Measurements from ENCODE around the gene FNBP1. TPM values are rescaled to one million over a fixed set of nuclear protein-coding genes. Genes with fewer than 3 reads are reported as not detected.

Gene FNBP1
- total and polyA plus RNA-seq, 2 of the 8 experiments (the other 6 are each of a cell fraction or from before 2014, with no cell fraction given) = 7.2 to 40.9 TPM

DNA sequence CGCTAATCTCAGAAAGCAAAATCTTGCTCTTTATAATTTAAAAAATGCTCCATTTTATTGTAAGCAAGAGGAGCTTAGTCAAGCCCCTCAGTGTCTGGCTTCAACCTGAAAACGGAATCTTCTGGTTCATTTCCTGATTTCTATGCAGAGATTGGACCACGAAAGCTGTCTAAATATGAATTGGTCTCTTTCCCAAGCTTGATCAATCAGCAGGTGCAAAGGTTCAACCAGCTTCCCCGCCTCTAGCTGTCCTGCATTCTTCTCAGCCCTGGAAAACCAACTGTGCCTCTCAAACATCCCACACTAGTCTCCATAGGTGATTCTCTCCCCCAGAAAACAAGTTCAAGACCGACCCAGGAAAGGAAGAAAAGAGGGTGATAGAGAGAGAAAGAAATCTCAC is 34.5 kb downstream of the FNBP1 start (continued):
- TF ChIP-seq CHD7 (IDR thresholded peaks at IDR 0.05; ENCODE audit: insufficient replicate concordance, low read length) (no peak), ZNF274 (IDR thresholded peaks at IDR 0.05; ENCODE audit: borderline replicate concordance, extremely low read depth, low read length) (no peak), FOSL1 (IDR thresholded peaks at IDR 0.05; ENCODE audit: insufficient read depth, low read depth, low read length) (no peak)
- TF ChIP-seq, protein P1, sequence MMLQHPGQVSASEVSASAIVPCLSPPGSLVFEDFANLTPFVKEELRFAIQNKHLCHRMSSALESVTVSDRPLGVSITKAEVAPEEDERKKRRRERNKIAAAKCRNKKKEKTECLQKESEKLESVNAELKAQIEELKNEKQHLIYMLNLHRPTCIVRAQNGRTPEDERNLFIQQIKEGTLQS (IDR thresholded peaks at IDR 0.05; ENCODE audit: insufficient read depth, low read depth, low read length) = no peak
